NCI-H2196 (cell line): ENCODE results near the gene GDPD4.

Experiments used
- DNase-seq: peaks from one replicate; lab custom pipeline; 2025; ENCODE audit not compliant: unreplicated experiment; lab: John Stamatoyannopoulos, UW

GDPD4 gene

DNA sequence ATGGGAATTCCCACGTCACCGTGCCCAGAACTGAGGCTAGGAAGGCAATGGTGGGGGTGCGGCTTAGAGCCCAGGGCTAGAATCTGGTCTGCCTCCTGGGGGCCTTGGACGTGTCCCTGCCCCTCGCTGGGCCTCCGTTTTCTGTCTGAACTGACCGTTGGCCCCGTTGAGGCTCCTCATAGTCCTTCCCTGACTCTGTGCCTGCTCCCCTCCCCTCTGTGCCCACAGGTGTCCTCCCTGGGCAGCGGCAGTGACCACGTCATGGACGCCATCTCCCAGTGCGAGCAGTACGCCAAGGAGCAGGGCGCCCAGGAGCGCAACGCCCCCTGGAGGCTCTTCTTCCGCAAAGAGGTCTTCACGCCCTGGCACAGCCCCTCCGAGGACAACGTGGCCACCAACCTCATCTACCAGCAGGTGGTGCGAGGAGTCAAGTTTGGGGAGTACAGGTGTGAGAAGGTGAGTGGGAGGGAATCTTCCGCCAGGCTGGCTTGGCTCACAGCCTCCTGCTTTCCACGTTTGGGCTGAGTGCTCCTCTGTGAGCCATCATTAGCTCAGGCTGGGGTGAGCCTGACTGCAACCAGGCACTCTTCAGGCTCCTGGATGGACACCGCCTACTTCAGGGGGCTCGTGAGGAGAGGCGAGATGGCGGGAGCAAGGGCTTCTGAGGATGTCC lies 109.5 kb downstream of the GDPD4 start:
- DNase-seq, result peak; percentile 76

DNA sequence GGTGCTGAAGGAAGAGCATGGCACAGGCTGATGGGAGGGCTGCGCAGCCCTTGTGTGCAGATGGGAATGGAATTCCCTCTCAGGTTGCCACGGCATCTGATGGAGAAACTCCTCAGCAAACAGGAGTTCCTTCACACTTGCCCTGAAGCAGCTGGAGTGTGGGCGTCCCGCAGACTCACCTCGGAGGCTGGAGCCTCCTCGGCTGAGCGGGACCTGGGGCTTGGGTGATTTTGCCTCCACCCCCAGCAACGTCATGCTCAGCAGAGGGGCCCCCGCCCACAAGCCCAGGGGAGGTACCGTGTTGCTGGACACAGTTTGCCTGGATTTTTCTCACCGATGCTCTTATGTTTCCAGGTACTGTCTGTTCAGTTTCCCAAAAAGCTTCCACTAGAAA lies 110.1 kb downstream of the GDPD4 start:
- no peak for DNase-seq

DNA sequence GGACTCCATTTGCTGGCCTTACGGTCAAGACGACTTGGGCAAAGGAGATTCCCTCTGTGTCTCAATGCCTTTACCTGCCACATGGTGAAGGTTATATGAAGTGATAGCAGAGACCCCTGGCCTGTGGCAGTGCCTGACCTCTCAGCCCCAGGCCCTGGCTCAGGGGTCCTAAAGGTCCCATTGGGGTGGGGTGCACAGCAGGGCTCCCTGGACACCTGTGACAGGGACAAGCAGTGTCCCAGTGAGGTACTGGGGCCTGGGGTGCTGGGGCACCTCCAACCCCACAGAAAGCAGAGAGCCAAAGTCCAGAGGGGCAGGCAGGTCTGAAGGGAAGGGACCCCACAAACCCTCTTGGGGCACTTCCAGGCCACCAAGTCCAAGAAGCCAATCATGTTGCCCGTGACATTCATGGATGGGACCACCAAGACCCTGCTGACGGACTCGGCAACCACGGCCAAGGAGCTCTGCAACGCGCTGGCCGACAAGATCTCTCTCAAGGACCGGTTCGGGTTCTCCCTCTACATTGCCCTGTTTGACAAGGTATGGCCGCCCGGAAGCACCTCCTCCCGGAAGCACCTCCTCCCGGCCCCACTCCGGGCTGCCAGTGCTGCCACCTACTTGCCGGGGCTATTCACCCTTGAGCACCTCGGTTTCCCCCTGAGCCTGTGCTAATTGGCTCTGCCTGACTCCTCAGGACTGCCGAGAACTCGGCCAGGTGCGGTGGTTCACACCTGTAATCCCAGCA lies 111.0 kb downstream of the GDPD4 start:
- no peak for DNase-seq

DNA sequence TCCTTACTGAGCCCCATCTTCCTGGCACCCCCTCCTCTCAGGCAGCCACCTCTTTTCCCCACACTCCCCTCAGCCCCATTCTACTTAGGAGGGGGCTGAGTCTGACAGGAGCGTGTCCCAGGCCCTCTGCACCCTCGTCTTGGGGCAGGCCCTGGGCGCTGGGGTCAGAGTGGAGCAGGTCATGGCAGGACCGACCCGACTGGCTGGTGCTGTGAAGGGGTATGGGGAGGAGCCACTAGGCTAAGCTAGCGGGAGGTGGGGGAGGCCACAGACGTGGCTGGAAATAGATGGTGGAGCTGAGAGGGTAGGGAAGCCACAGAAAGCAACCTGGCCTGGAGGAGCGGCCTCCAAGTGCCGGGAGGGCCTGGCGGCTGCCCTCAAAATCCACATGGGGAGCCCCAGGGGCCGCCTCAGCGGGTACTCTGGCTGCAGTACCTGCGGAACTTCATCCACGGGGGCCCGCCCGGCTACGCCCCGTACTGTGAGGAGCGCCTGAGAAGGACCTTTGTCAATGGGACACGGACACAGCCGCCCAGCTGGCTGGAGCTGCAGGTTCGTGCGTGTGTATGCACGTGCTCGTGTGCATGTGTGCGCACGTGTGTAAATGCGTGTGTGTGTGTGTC lies 111.8 kb downstream of the GDPD4 start:
- no peak for DNase-seq

DNA sequence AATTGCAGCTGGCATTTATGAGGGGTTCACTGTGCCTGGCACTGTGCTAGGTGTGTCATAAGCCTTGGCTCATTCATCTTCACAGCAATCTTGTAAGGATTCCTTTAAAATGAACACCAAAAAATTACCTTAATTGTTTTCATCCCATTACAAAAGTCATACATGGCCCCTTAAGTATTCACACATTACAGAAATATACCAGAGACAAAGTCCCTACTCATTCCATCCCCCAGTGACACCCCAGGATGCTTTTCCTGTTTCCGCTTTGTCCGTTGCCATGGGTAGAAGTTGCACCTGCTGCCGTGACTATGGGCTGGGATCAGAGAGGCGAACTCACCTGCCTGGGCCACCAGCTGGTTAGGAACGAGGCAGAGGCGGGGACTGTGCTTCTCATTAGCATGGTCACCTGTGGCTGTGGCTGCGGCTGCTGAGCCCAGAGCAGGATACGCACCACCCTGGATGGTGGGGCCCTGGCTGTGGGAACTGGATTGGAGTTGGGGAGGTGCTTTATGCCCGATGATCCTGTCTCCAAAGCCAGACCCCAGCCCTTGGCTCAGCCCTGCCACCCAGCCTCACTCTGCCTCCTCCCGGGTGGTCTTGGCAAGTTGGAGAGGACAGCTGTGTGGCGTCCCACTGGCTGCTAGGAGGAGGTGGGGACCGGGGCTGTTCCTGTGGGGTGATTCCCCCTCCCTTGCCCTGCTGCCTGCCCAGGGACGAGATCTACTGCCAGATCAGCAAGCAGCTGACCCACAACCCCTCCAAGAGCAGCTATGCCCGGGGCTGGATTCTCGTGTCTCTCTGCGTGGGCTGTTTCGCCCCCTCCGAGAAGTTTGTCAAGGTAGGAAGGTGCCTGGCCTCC lies 112.6 kb downstream of the GDPD4 start:
- DNase-seq, result peak; percentile 46

DNA sequence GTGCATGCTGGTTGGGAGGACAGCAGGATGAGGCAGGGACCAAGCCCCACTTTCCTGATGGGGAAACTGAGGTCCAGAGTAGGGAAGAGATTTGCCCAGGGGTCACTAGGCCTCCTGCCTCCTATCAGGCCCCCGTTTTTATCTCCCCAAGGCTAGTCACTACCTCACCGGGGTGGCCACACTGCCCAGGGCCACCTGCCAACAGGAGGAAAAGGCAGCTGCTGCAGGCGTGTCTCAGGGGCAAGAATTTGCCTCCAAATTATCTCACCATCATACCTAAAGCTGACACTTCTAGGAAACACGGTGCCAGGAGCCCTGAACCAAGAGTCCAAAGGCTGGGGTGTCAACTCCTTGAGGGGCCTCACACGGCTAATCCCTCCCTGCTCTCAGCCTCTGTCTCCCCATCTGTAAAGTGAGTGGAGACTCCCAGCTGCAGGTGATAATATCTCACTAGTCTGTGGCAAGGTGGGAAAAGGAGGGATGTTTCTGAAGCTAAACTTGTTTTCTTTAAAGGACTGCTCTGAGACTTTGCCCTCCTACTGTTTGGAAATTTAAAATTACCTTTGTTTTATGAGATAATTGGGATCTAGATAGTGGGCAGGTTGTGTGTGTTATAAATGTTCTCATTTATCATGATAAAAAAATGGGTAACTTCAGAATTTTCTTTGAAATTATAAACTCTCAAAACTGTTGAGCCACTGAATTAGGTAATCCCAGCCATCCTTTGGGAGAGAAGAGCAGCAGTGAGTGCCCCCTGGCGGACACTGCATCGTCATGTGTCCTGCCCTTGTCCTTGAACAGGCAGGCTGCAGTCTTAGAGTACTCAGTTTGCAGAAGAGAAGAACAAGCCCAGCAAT lies 113.5 kb downstream of the GDPD4 start:
- peak; percentile 80 for DNase-seq

DNA sequence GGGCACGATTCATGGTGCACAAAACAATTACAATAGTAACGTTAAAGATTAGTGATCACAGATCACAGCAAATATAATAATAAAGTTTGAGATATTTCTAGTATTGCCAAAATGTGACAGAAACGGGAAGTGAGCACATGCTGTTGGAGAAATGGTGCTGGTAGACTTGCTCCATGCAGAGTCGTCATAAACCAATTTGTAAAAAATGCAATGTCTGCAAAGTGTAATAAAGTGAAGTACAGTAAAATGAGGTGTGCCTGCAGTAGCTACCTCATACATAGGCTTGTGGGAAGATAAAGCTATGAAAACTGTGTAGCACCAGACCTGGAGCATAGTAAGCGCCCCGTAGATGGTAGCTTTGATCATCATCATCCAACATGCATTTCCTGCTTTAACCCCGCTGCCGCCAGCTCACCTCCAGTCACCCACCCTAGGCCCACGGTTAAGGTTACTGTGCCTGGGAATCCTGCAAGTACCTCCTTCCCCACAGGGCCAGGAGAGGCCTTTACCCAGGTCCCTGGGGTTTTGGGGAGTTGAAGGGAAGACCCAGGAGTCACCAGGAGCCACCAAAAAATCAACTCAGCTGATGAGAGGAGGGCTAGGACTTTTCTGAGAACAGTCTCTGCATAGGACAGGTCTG lies 114.3 kb downstream of the GDPD4 start:
- DNase-seq, result no peak

DNA sequence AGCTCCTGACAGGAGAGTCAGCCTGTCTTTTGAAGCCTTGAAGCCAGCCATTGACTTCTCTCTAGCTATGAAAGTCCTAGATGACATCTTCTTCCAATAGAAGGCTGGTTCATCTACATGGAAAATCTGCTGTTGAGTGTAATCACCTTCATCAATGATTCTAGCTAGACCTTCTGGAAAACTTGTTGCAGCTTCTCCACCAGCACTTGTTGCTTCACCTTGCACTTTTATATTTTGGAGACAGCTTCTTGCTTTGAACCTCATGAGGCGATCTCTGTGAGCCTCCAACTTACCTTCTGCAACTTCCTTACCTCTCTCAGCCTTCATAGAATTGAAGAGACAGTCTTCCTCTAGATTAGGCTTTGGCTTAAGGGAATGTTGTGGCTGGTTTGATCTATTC lies 115.2 kb downstream of the GDPD4 start:
- no peak for DNase-seq

DNA sequence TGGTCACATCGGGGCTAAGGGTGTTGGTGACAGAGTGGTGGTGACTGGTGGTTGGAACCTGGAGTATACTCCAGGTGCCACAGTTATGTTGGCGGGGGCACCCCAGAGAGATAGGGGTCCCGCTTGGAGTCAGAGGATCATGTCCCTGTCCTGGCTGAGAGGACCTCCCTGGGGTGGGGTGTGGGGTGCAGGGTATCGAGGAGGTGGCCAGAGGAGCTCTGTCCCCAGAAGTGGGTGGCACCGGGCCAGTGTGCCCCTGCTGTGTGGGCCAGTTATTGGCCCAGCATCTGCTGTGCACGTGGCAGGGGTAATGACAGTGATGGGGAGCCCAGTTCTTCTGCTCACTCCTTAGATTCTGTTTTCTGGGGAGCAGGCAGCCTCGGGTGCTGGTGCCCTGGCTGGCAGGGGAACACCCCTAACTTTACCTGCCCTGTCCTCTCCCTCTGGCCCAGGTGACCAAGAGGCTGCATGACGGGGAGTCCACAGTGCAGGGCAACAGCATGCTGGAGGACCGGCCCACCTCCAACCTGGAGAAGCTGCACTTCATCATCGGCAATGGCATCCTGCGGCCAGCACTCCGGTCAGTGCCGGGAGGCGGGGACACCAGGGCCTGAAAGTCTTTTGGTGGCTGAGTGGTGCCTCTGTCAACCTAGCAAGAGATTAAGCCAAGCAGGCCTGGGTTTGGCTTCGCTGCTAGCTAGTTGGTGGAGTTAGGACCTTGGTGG lies 117.2 kb downstream of the GDPD4 start:
- DNase-seq, result no peak

DNA sequence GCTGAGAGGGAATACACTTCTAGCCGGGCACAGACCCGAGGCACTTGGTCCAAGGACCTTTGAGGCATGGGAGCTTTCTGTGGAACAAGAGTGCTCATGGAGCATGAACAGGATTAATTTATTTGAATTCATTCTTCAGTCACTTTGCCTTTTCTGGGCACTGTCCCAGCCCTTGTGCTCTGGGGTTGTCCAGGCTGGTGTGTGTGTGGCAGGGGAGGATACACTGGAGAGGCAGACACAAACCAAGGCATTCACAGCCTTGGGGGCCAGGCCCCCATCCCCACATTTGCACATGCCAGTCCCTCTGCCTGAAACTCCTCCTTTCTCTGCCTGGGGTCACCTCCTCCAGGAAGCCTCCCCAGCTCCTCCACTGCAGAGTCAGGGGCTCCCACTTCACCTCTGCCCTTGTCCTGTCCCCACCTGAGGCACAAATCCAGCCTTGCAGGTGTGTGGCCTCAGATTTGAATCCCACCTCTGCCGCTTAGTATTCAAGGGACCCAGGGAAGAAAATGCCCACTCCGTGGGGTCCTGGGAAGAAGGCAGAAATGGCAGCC lies 118.0 kb downstream of the GDPD4 start:
- DNase-seq, result no peak

DNA sequence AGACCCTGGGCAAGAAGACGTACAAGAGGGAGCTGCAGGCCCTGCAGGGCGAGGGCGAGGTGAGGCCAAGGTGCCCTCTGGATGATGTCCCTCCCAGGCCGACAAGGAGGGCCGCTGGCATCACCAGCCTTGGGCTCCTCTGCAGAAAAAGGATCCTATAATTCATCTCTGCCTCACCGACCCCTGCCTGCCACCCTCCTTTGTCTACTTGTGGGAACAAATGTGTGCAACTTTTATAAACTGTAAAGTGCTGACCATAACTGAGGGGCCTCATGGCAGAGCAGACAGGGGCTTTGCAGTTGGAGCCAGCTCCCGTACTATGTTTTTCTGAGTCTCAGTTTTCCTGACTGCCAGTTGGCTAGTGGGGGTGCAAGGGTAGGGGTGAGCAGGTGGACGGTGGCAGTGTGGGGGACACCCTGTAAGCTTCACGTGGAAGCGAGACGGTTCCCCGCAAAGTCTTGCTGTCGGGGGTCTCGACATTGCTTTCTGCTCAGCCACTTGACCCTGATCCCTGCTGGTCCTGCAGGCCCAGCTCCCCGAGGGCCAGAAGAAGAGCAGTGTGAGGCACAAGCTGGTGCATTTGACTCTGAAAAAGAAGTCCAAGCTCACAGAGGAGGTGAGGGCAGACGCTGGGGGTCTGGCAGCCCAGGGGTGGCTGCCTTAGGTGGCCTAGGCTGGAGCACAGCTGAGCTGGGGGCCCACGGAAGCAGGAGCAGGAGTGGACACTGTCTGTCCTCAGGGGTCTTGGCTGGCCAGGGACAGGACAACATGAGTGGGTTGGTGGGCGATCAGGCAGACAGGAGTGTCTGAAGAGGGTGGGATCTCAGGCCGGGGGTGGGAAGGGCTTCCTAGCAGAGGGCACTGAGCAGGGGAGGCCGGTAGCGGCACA lies 118.7 kb downstream of the GDPD4 start:
- no peak for DNase-seq

DNA sequence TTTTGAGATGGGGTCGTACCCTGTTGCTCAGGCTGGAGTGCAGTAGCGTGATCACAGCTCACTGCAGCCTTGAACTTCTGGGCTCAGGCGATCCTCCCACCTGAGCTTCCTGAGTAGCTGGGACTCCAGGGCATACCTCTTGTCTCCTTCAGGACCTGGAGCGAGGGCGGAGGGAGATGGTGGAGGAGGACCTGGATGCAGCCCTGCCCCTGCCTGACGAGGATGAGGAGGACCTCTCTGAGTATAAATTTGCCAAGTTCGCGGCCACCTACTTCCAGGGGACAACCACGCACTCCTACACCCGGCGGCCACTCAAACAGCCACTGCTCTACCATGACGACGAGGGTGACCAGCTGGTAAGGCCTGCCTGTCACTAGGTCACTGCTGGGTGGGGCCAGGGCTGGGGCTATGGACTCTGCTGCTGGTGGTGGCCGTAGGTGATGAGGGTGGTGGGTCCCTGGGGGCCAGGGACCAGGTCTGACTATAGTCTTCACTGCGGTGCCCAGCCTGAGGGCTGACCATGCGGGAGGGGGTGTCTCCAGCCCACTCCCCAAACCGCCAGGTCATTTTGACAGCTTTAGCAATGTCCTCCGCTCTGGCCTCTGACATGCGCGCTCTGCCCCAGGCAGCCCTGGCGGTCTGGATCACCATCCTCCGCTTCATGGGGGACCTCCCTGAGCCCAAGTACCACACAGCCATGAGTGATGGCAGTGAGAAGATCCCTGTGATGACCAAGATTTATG lies 119.5 kb downstream of the GDPD4 start:
- DNase-seq, result no peak

DNA sequence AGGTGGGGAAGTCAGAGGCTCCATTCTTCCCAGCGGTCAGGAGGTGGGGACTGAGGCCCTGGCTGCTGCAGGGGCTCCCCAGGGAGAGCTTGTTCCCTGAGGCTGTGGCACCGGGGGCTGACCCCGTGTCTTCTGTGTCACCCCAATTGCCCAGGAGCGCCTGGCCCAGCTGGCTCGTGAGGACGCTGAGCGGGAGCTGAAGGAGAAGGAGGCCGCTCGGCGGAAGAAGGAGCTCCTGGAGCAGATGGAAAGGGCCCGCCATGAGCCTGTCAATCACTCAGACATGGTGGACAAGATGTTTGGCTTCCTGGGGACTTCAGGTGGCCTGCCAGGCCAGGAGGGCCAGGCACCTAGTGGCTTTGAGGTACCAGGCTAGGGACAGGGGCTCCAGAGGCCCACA lies 120.3 kb downstream of the GDPD4 start:
- no peak for DNase-seq

DNA sequence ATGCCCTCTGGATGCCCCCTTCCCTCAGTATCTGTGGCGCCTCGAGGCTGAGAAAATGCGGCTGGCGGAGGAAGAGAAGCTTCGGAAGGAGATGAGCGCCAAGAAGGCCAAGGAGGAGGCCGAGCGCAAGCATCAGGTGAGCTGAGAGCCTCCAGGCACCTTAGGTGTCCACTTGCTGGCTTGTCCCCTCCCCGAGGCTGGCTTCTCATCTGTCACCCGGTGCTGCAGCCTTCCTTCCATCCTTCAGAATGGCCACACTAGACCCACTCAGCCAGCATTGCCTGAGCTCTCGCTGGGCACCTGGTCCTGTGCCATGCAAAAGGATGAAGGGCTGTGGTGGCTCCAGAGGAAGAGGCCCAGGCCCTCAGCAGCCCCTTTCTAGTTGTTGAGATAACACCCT lies 121.1 kb downstream of the GDPD4 start:
- no peak for DNase-seq

DNA sequence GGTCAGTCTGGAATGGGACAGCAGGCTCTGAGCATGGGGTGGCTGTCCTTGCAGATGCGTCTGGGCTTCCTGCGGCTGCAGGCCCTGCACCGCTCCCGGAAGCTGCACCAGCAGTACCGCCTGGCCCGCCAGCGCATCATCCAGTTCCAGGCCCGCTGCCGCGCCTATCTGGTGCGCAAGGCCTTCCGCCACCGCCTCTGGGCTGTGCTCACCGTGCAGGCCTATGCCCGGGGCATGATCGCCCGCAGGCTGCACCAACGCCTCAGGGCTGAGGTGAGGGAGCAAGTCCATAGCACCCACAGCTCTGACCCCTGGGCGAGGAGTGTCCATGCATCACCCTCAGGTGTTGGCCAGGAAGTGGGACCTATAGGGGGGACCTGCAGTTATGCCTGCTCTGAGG lies 121.8 kb downstream of the GDPD4 start:
- no peak for DNase-seq

DNA sequence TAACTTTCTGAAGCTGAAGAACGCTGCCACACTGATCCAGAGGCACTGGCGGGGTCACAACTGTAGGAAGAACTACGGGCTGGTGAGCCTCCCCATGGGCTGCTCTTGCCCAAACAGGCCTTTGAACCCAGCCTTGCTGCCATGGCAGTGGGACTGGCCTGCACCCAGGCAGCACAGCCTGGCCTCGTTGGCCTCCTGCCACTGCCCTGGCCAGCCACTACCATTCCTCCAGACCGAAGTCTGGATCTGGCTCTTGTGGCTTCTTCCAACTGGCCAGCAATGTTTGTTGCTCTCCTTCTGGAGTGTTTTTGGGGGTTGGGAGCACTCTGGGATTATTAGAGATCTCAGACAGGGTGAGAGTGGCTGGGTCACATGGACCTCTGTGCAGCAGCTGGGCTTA lies 122.4 kb downstream of the GDPD4 start:
- no peak for DNase-seq

DNA sequence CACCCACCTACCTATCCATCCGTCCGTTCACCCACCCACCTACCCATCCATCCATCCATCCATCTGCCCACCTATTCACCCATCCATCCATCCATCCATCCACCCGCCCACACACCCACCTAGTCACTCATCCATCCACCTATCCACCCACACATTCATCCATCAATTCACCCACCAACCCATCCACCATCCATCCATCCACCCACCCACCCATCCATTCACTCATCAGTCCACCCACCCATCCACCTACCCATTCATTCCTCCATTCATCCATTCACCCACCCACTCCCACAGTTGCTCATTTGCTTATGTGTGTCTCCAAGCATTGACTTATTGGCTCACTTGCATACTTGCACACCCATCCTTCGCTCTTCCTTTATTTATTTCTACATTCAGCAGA lies 123.3 kb downstream of the GDPD4 start:
- no peak for DNase-seq
